ENCODE data around the gene TNK2.
"Not testable (repeated sequence)": the region's sequence is repeated elsewhere in the genome, so short reads cannot be mapped to it uniquely, and the experiment has no call there.

Gene TNK2

GRCh38 chr3:195907934-195908693, at the start of gene TNK2:
TNK2 (minus strand) TSS chr3:195908551; CDS start chr3:195888588, 19,963 bp downstream.
- DNase-seq: peak; percentile 67

- DNase-seq: no peak
Measured at GRCh38 chr3:195956577-195956976, 48.2 kb upstream of the TNK2 start.

GRCh38 chr3:195955416-195955841, 47.1 kb upstream of the TNK2 start:
- not testable (repeated sequence) for DNase-seq

DNA sequence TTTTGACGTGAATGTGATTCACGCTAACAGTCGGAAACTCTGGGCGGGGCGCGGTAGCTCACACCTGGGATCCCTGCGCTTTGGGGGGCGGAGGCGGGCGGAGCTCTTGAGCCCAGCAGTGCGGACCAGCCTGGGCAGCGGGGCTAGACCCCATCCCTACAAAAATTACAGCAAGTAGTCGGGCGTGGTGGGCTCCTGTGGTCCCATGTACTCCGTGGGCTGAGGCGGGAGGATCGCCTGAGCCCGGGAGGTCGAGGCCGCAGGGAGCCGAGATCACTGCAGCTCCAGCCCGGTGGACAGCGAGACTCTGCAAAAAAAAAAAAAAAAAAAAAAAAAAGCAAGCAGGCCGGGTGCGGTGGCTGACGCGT, 46.4 kb upstream of the TNK2 start:
- DNase-seq: not testable (repeated sequence)

GRCh38 chr3:195954052-195954751, 45.9 kb upstream of the TNK2 start:
- peak; percentile 73 for DNase-seq

- DNase-seq: not testable (repeated sequence)
Measured at GRCh38 chr3:195952590-195952989, 44.2 kb upstream of the TNK2 start.

- not testable (repeated sequence) for DNase-seq
Measured at GRCh38 chr3:195951443-195952177, 43.3 kb upstream of the TNK2 start.

DNA sequence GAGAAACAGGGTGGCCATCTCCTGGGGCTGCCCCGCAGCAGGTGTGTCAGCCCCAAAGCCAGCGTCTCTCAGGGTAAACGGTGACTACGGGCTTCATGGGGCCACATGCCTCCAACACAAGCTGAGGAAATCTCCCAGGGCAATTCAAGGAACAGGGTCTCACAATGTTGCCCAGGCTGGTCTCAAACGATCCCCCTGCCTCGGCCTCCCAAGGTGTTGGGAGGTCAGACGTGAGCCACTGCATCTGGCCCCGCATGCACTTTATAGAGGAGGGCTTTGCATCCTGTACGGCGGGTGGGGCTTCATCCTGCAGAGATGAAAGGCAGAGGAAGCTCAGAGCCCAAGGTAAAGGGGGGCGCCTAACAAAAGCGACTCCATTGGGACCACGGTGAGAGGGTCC, 42.4 kb upstream of the TNK2 start:
- not testable (repeated sequence) for DNase-seq

- not testable (repeated sequence) for DNase-seq
Measured at GRCh38 chr3:195950164-195950563, 41.8 kb upstream of the TNK2 start.

- DNase-seq: not testable (repeated sequence)
Measured at GRCh38 chr3:195946910-195947699, 38.8 kb upstream of the TNK2 start.

DNA sequence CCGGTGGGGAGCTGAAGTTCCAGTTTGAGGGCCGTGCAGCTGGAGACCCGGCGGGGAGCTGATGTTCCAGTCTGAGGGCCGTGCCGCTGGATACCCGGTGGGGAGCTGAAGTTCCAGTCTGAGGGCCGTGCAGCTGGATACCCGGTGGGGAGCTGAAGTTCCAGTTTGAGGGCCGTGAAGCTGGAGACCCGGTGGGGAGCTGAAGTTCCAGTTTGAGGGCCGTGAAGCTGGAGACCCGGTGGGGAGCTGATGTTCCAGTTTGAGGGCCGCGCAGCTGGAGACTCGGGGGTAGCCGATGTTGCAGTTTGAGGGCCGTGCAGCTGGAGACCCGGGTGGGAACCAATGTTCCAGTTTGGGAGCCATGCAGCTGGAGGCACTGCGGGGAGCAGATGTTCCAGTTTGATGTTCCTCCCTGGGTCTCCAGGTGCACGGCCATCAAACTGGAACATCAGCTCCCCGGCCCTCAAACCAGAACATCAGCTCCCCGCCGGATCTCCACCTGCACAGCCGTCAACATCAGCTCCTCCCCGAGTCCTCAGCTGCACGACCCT, 33.0 kb upstream of the TNK2 start:
- not testable (repeated sequence) for DNase-seq

- DNase-seq: not testable (repeated sequence)
Measured at GRCh38 chr3:195940806-195941205, 32.5 kb upstream of the TNK2 start.

- not testable (repeated sequence) for DNase-seq
Measured at GRCh38 chr3:195939526-195940470, 31.4 kb upstream of the TNK2 start.

GRCh38 chr3:195933044-195933430, 24.7 kb upstream of the TNK2 start:
- not testable (repeated sequence) for DNase-seq

DNA sequence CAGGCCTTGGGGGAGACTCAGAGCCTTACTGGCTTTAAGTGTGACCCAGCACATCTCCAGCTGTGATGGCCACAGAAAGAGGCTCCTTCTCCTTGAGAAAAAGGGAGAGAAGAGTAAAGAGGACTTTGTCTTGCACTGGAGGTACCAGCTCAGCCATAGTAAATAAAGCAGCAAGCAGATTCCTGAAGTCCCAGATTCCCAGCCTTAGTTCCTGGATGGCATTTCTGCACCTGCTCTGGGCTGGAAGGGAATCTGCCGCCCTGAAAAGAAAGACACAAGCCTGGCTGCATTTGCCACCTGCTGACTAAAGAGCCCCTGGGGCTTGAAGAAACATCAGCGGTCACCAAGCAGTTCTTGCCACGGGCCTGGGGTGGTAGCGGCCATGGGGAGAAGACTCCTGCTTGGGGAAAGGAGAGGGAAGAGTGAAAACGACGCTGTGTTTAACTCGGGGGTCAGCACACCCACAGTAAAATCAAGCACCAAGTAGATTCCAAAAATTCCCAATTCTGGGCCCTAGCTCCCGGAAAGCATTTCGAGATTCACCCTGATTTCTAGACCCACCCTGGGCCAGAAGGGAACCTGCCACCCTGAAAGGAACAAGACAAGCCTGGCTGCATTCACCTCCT, 24.2 kb upstream of the TNK2 start:
- no peak for DNase-seq

DNA sequence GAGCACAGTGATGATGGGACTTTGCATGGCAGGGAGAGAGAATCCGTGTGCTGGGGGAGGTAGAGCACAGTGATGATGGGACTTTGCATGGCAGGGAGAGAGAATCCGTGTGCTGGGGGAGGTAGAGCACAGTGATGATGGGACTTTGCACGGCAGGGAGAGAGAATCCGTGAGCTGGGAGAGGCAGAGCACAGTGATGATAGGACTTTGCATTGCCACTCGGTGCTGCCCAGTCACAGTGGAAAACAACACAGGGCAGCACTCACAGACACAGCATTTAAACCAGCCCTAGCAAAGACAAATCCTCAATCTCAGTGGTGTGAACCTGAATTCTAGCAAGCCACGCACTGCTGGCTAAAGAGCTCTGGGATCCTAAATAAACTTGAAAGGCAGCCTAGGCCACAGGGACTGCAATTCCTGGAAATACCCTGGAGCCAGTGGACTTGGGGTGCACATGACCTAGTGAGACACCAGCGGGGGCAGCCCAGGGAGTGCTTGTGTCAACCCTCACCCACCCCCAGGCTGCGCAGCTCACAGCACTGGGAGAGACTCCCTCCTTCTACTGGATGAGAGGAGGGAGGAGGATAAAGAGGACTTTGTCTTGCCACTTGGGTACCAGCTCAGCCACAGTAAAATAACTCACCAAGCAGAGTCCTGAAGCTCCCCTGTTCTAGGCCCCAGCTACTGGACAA, 23.4 kb upstream of the TNK2 start:
- DNase-seq: no peak

DNA sequence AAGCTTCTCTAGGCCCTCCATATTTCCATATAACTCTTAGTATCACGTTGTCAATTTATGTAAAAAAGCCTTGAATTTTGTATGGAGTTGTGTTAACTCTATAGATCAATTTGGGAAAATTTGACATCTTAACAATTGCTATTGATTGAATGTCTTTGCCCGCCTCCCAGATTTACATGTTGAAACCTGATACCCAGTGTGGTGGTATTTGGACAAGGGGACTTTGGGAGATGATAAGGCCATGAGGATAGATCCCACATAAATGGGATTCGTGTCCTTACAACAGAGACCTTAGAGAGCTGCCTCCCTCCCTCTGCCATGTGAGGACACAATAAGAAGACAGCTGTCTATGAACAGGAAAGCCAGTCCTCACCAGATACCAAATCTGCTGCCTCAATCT, 21.1 kb upstream of the TNK2 start:
- DNase-seq: no peak

GRCh38 chr3:195921334-195921791, 13.0 kb upstream of the TNK2 start:
- no peak for DNase-seq

DNA sequence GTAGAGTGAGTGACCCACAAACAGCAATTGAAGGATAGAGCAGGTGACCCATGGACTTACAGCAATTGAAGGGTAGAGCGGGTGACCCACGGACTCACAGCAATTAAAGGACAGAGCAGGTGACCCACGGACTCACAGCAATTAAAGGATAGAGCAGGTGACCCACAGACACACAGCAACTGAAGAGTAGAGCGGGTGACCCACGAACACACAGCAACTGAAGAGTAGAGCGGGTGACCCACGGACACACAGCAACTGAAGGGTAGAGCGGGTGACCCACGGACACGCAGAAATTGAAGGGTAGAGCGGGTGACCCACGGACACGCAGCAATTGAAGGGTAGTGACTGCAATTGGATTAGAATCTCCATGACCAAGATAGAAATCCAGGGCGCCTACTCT, 9.8 kb upstream of the TNK2 start:
- no peak for DNase-seq

DNA sequence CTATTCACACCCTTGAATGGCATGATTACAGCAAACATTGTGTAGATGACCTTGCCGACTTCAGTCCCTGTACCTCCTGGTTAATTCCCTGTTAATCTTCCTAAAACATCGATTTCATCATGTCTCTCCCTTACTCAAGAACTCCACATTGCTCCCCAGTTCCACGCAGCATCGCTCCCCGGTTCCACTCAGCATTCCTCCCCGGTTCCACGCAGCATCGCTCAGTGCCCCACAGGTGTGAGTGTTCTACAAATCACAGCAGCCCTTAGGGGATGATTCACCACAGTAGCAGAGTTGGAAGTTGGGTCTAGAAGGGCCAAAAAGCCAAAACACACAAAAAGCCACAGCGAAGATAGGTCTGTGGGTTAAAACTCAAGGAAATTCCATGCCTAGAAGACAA, 8.6 kb upstream of the TNK2 start:
- no peak for DNase-seq
